T-cell (primary cell): ENCODE data around the gene ARHGAP25. TPM values are rescaled to one million over a fixed set of nuclear protein-coding genes. Genes with fewer than 3 reads are reported as not detected.
A peak's percentile ranks its signal among the peaks of the same experiment; 100 is the strongest.

Experiments
- ATAC-seq, 4 experiments: fragments of 200-7000 bp in 3 of 4; fragments of 150-1000 bp in 1 of 4; cut with Tn5 transposase; replicated peaks in 1 of 4; 1 replicate in 3 of 4; 2 replicates in 1 of 4; pipeline ENCODE4 v1.10.0; 2021; ENCODE audit warnings: moderate library complexity in 3 of 4, mild to moderate bottlenecking in 2 of 4, moderate number of reproducible peaks in 1 of 4
- CTCF ChIA-PET, 2 donors: fragments of 300-600 bp; sonication (Branson Sonifier 250); formaldehyde crosslinking; loops; one replicate each; lab custom pipeline; 2022; ENCODE audit warnings: antibody characterized with exemption in 2 of 2; lab: Charles Lee
- POLR2A ChIA-PET, 2 donors: fragments of 300-600 bp; sonication (Branson Sonifier 250); formaldehyde crosslinking; loops; one replicate each; lab custom pipeline; 2022; ENCODE audit warnings: antibody characterized with exemption in 2 of 2; lab: Charles Lee
- DNase-seq, 35 experiments: peaks; one replicate each; pipeline versions ENCODE4 v3.0.0 to v3.0.0-alpha.2; 2013 to 2023
- H3K27ac ChIP-seq: one replicate; pipeline ENCODE4 v1.5.1; 2013; ENCODE audit warnings: low read length
- H3K27me3 ChIP-seq, 2 experiments: replicated peaks in 1 of 2; 1 replicate in 1 of 2; 2 replicates in 1 of 2; pipeline versions ENCODE4 v1.6.1 to v1.7.0; 2013; ENCODE audit warnings: low read length in 1 of 2, mixed read lengths in 1 of 2; ENCODE audit not compliant: control insufficient read depth in 2 of 2, insufficient read depth in 2 of 2; ENCODE audit errors: extremely low read depth in 1 of 2
- H3K36me3 ChIP-seq, 2 donors: 1 replicate in 1 of 2; 2 replicates in 1 of 2; pipeline versions ENCODE4 v1.6.1 to v1.7.0; 2013; ENCODE audit warnings: low read length in 1 of 2; ENCODE audit not compliant: control insufficient read depth in 2 of 2, insufficient read depth in 1 of 2; ENCODE audit errors: extremely low read depth in 1 of 2
- H3K4me1 ChIP-seq, 2 experiments: 1 replicate in 1 of 2; 2 replicates in 1 of 2; pipeline versions ENCODE4 v1.6.1 to v1.7.0; 2013; ENCODE audit warnings: low read length in 2 of 2, mixed read lengths in 1 of 2; ENCODE audit not compliant: insufficient read depth in 2 of 2, control insufficient read depth in 1 of 2; ENCODE audit errors: extremely low read depth in 1 of 2
- H3K4me3 ChIP-seq, 2 donors: 1 replicate in 1 of 2; 2 replicates in 1 of 2; pipeline versions ENCODE4 v1.5.1 to v1.7.0; 2013; ENCODE audit warnings: mild to moderate bottlenecking in 2 of 2, low read length in 1 of 2, moderate library complexity in 1 of 2; ENCODE audit not compliant: control insufficient read depth in 1 of 2; ENCODE audit errors: extremely low read depth in 1 of 2
- H3K9me3 ChIP-seq: 2 replicates; pipeline ENCODE4 v1.7.0; 2013
- H3K27ac Mint-ChIP-seq, 2 donors: one replicate each; pipeline ENCODE4 v1.8.0; 2020 to 2021; ENCODE audit warnings: mild to moderate bottlenecking in 2 of 2, mixed read lengths in 2 of 2
- H3K27me3 Mint-ChIP-seq, 2 donors: one replicate each; pipeline ENCODE4 v1.8.0; 2021 to 2022; ENCODE audit warnings: mixed read lengths in 2 of 2
- H3K36me3 Mint-ChIP-seq: one replicate; pipeline ENCODE4 v1.8.0; 2021; ENCODE audit warnings: mixed read lengths
- H3K4me1 Mint-ChIP-seq, 3 donors: one replicate each; pipeline ENCODE4 v1.8.0; 2020 to 2022; ENCODE audit warnings: mixed read lengths in 3 of 3, mild to moderate bottlenecking in 1 of 3
- H3K4me3 Mint-ChIP-seq, 3 donors: one replicate each; pipeline ENCODE4 v1.8.0; 2020 to 2022; ENCODE audit warnings: mild to moderate bottlenecking in 3 of 3, mixed read lengths in 3 of 3, moderate library complexity in 3 of 3
- H3K9me3 Mint-ChIP-seq, 3 donors: one replicate each; pipeline ENCODE4 v1.8.0; 2020 to 2022; ENCODE audit warnings: mixed read lengths in 3 of 3
- WGBS: methylation state at CpG from one replicate; pipeline ENCODE4 v1.1.5; 2013; ENCODE audit warnings: missing lambda C conversion rate; ENCODE audit not compliant: insufficient coverage; 5-methylcytosine and 5-hydroxymethylcytosine counted together
- total RNA-seq, 35 experiments: library from RNA in 6 of 35; stranded (reverse) in 6 of 35; fragments of 120-200 nt in 1 of 35; gene quantifications; one replicate each; pipeline versions ENCODE4 v1.2.1 to v1.2.4 and lab custom pipeline; 2013 to 2026

The ARHGAP25 gene
- total RNA-seq, 5 donors from 2014 or later (not counting 1 experiment from before 2014, with no cell fraction given) = 103 to 134 (median 123) TPM

GRCh38 chr2:68787356-68787755, 52.7 kb downstream of the ARHGAP25 start:
- ChIA-PET POLR2A (interaction anchor here in 1 of 2 donors (0.5 kb wide), 1 partner anchor 65 kb away, joined by 5 read pairs; no protein-coding TSS in a partner anchor), CTCF (interaction anchor here in 1 of 2 donors (0.8 kb wide), 1 partner anchor 36 kb away, joined by 4 read pairs; no protein-coding TSS in a partner anchor)
- H3K27ac Mint-ChIP-seq = no peak overlapping the region
- Histone ChIP-seq H3K4me3 (no peak overlapping the region), H3K9me3 (no peaks in the 10 kb centered on the region), H3K36me3 (peaks cover 16 to 96% of the 10 kb centered on the region in 2 donors), H3K27me3 (no peaks in the 10 kb centered on the region), H3K27ac (peak overlapping the region; percentile 53), H3K4me1 (peaks cover 4 to 48% of the 10 kb centered on the region in 2 experiments)
- no peaks in the 10 kb centered on the region for H3K9me3 Mint-ChIP-seq
- WGBS = 91% methylated on average over 3 of the region's 4 CpGs
- ATAC-seq (no peak), DNase-seq (no peak)
- H3K27me3 Mint-ChIP-seq = no peaks in the 10 kb centered on the region
- peaks cover 29 to 37% (median 35%) of the 10 kb centered on the region in 3 donors for H3K4me1 Mint-ChIP-seq
- H3K36me3 Mint-ChIP-seq = peaks cover 31% of the 10 kb centered on the region
- no peak overlapping the region for H3K4me3 Mint-ChIP-seq

GRCh38 chr2:68789603-68790002, 55.0 kb downstream of the ARHGAP25 start:
- Mint-ChIP-seq H3K4me3 (no peak overlapping the region), H3K27ac (peak overlapping the region; percentile 69 to 85), H3K36me3 (peaks cover 43% of the 10 kb centered on the region), H3K9me3 (no peaks in the 10 kb centered on the region), H3K27me3 (no peaks in the 10 kb centered on the region), H3K4me1 (peaks cover 46 to 51% (median 50%) of the 10 kb centered on the region in 3 donors)
- DNase-seq = peak in 2 of 35 experiments; percentile 20 to 25
- H3K9me3 ChIP-seq = no peaks in the 10 kb centered on the region
- H3K4me1 ChIP-seq = peaks cover 4 to 33% of the 10 kb centered on the region in 2 experiments
- 56% methylated on average over 5 of the region's 7 CpGs for WGBS
- CTCF ChIA-PET = interaction anchor here in 1 of 2 donors (0.7 kb wide), 1 partner anchor 81 kb away, joined by 3 read pairs; no protein-coding TSS in a partner anchor
- ATAC-seq = peak in 2 of 4 experiments; percentile 17 to 37
- peak overlapping the region; percentile 37 for H3K27ac ChIP-seq
- peaks cover 10 to 85% of the 10 kb centered on the region in 2 donors for H3K36me3 ChIP-seq
- H3K27me3 ChIP-seq = no peaks in the 10 kb centered on the region
- no peak overlapping the region for H3K4me3 ChIP-seq
- POLR2A ChIA-PET = no interaction called here

GRCh38 chr2:68790600-68790999, 56.0 kb downstream of the ARHGAP25 start:
- POLR2A ChIA-PET = no interaction called here
- H3K9me3 ChIP-seq = no peaks in the 10 kb centered on the region
- no peaks in the 10 kb centered on the region for H3K9me3 Mint-ChIP-seq
- CTCF ChIA-PET = interaction anchor here (0.6 to 1.4 kb wide), 5 partner anchors 11 to 326 kb away, joined by 3 to 5 read pairs (median 3); no protein-coding TSS in a partner anchor
- peak overlapping the region; percentile 62 for H3K27ac ChIP-seq
- H3K27me3 Mint-ChIP-seq = no peaks in the 10 kb centered on the region
- 83% methylated on average over 7 of the region's 7 CpGs for WGBS
- H3K4me3 ChIP-seq = no peak overlapping the region
- H3K36me3 ChIP-seq = peaks cover 10 to 75% of the 10 kb centered on the region in 2 donors
- ATAC-seq (no peak), DNase-seq (no peak)
- H3K4me1 ChIP-seq = peaks cover 13 to 28% of the 10 kb centered on the region in 2 experiments
- H3K4me3 Mint-ChIP-seq = no peak overlapping the region
- peak overlapping the region; percentile 88 to 89 for H3K27ac Mint-ChIP-seq
- peaks cover 53% of the 10 kb centered on the region for H3K36me3 Mint-ChIP-seq
- H3K4me1 Mint-ChIP-seq = peaks cover 56 to 61% (median 60%) of the 10 kb centered on the region in 3 donors
- H3K27me3 ChIP-seq = no peaks in the 10 kb centered on the region

GRCh38 chr2:68791914-68792313, 57.3 kb downstream of the ARHGAP25 start:
- H3K27ac ChIP-seq = peak overlapping the region; percentile 44
- H3K9me3 ChIP-seq = no peaks in the 10 kb centered on the region
- H3K27me3 Mint-ChIP-seq = no peaks in the 10 kb centered on the region
- H3K27ac Mint-ChIP-seq = peak overlapping the region; percentile 88 to 89
- ChIA-PET POLR2A (interaction anchor here in 1 of 2 donors (0.5 to 1.0 kb wide), 2 partner anchors 13 to 33 kb away, joined by 3 read pairs; no protein-coding TSS in a partner anchor), CTCF (interaction anchor here in 1 of 2 donors (3.1 kb wide), 1 partner anchor 40 kb away, joined by 12 read pairs; no protein-coding TSS in a partner anchor)
- peaks cover 0 to 5% (median 4%) of the 10 kb centered on the region in 3 donors for H3K9me3 Mint-ChIP-seq
- H3K27me3 ChIP-seq = no peaks in the 10 kb centered on the region
- 57% methylated on average over 1 of the region's 1 CpG for WGBS
- H3K4me1 ChIP-seq = peaks cover 21 to 33% of the 10 kb centered on the region in 2 experiments
- no peak for ATAC-seq
- H3K4me3 ChIP-seq = no peak overlapping the region
- peaks cover 10 to 67% of the 10 kb centered on the region in 2 donors for H3K36me3 ChIP-seq
- H3K4me3 Mint-ChIP-seq = no peak overlapping the region
- peaks cover 69 to 74% (median 73%) of the 10 kb centered on the region in 3 donors for H3K4me1 Mint-ChIP-seq
- DNase-seq = no peak
- H3K36me3 Mint-ChIP-seq = peaks cover 64% of the 10 kb centered on the region

GRCh38 chr2:68792751-68793150, 58.1 kb downstream of the ARHGAP25 start:
- H3K9me3 ChIP-seq = no peaks in the 10 kb centered on the region
- peaks cover 21 to 41% of the 10 kb centered on the region in 2 experiments for H3K4me1 ChIP-seq
- no peak overlapping the region for H3K4me3 ChIP-seq
- Mint-ChIP-seq H3K27me3 (no peaks in the 10 kb centered on the region), H3K4me3 (peak overlapping the region; percentile 8 to 72 (median 18)), H3K4me1 (peaks cover 75 to 83% (median 81%) of the 10 kb centered on the region in 3 donors), H3K9me3 (peaks cover 0 to 5% (median 4%) of the 10 kb centered on the region in 3 donors), H3K36me3 (peaks cover 69% of the 10 kb centered on the region), H3K27ac (peak overlapping the region; percentile 88 to 94)
- ChIA-PET POLR2A (interaction anchor here in 1 of 2 donors (0.6 kb wide), 2 partner anchors 72 to 640 kb away, joined by 3 to 5 read pairs; no protein-coding TSS in a partner anchor), CTCF (interaction anchor here in 1 of 2 donors (0.6 to 3.1 kb wide), 5 partner anchors 13 to 48 kb away, joined by 3 to 12 read pairs (median 3); no protein-coding TSS in a partner anchor)
- DNase-seq (no peak), ATAC-seq (no peak)
- no CpG with 5 or more reads among the region's 4 CpGs for WGBS
- H3K27ac ChIP-seq = peak overlapping the region; percentile 44
- H3K36me3 ChIP-seq = peaks cover 12 to 67% of the 10 kb centered on the region in 2 donors
- H3K27me3 ChIP-seq = no peaks in the 10 kb centered on the region

GRCh38 chr2:68796295-68796905, 61.8 kb downstream of the ARHGAP25 start:
- DNase-seq = peak in 1 of 35 experiments; percentile 40
- H3K9me3 ChIP-seq = no peaks in the 10 kb centered on the region
- peak; percentile 60 to 82 (median 76) for ATAC-seq
- ChIA-PET POLR2A (interaction anchor here in 1 of 2 donors (0.6 to 0.8 kb wide), 2 partner anchors 13 to 28 kb away, joined by 3 read pairs; no protein-coding TSS in a partner anchor), CTCF (no interaction called here)
- H3K4me3 ChIP-seq = no peak overlapping the region
- Mint-ChIP-seq H3K4me1 (peaks cover 84 to 93% (median 93%) of the 10 kb centered on the region in 3 donors), H3K27me3 (no peaks in the 10 kb centered on the region), H3K27ac (peak overlapping the region; percentile 88 to 94), H3K9me3 (peaks cover 0 to 5% (median 4%) of the 10 kb centered on the region in 3 donors), H3K36me3 (peaks cover 81% of the 10 kb centered on the region), H3K4me3 (peak overlapping the region; percentile 44 to 72 (median 64))
- WGBS = 90% methylated on average over 2 of the region's 3 CpGs
- peaks cover 8 to 65% of the 10 kb centered on the region in 2 donors for H3K36me3 ChIP-seq
- H3K27ac ChIP-seq = peak overlapping the region; percentile 51
- H3K4me1 ChIP-seq = peaks cover 21 to 38% of the 10 kb centered on the region in 2 experiments
- H3K27me3 ChIP-seq = no peaks in the 10 kb centered on the region
